Nephron (organoid): ENCODE results near the gene AANAT.
"Not testable (repeated sequence)": the region's sequence is repeated elsewhere in the genome, so short reads cannot be mapped to it uniquely, and the experiment has no call there.

Experiments used
- H3K27ac Mint-ChIP-seq, 3 experiments: 2 replicates each; pipeline ENCODE4 v1.8.0; 2020; ENCODE audit warnings: mixed read lengths in 3 of 3, mild to moderate bottlenecking in 2 of 3, moderate library complexity in 1 of 3
- H3K27me3 Mint-ChIP-seq: 2 replicates; pipeline ENCODE4 v1.8.0; 2021; ENCODE audit warnings: low read depth, mild to moderate bottlenecking, moderate library complexity, mixed read lengths
- H3K36me3 Mint-ChIP-seq: 2 replicates; pipeline ENCODE4 v1.8.0; 2020; ENCODE audit warnings: low read depth, mixed read lengths
- H3K4me1 Mint-ChIP-seq: 2 replicates; pipeline ENCODE4 v1.8.0; 2020; ENCODE audit warnings: mixed read lengths
- H3K4me3 Mint-ChIP-seq, 3 experiments: 2 replicates each; pipeline ENCODE4 v1.8.0; 2020; ENCODE audit warnings: mild to moderate bottlenecking in 3 of 3, mixed read lengths in 3 of 3, moderate library complexity in 2 of 3
- H3K9me3 Mint-ChIP-seq: 2 replicates; pipeline ENCODE4 v1.8.0; 2020; ENCODE audit warnings: mixed read lengths
- CTCF ChIP-seq, 3 experiments: fragments of 200-600 bp; sonication (generic); IDR thresholded peaks; one replicate each; pipeline ENCODE4 v1.5.0; 2021; ENCODE audit warnings: antibody characterized with exemption in 3 of 3; ENCODE audit not compliant: unreplicated experiment in 3 of 3

Gene AANAT

GRCh38 chr17:76504117-76504516 lies 36.7 kb downstream of the AANAT start:
- peak overlapping the region in 2 of 3 experiments; percentile 47 to 69 for H3K4me3 Mint-ChIP-seq
- peak overlapping the region in 1 of 3 experiments; percentile 32 for H3K27ac Mint-ChIP-seq
- no peaks in the 10 kb centered on the region for H3K9me3 Mint-ChIP-seq
- peak in 1 of 3 experiments; percentile 10 for TF ChIP-seq CTCF (IDR thresholded peaks at IDR 0.05; ENCODE audit: unreplicated experiment in 3 of 3)
- H3K4me1 Mint-ChIP-seq, result peaks cover 19% of the 10 kb centered on the region
- no peaks in the 10 kb centered on the region for H3K36me3 Mint-ChIP-seq
- peaks cover 35% of the 10 kb centered on the region for H3K27me3 Mint-ChIP-seq

GRCh38 chr17:76506408-76507345 lies 39.3 kb downstream of the AANAT start:
- Mint-ChIP-seq H3K9me3 (no peaks in the 10 kb centered on the region), H3K27me3 (peaks cover 32% of the 10 kb centered on the region), H3K4me1 (peaks cover 22% of the 10 kb centered on the region), H3K4me3 (no peak overlapping the region), H3K27ac (no peak overlapping the region), H3K36me3 (no peaks in the 10 kb centered on the region)
- peak; percentile 88 to 95 (median 94) for TF ChIP-seq CTCF (IDR thresholded peaks at IDR 0.05; ENCODE audit: unreplicated experiment in 3 of 3)

- H3K36me3 Mint-ChIP-seq, H3K9me3 Mint-ChIP-seq: not testable (repeated sequence)
- peaks cover 18% of the 10 kb centered on the region for H3K27me3 Mint-ChIP-seq
- peak overlapping the region in 2 of 3 experiments; percentile 19 to 52 for H3K27ac Mint-ChIP-seq
- peaks cover 26% of the 10 kb centered on the region for H3K4me1 Mint-ChIP-seq
- H3K4me3 Mint-ChIP-seq, result peak overlapping the region in 2 of 3 experiments; percentile 0
These were observed 41.2 kb downstream of the AANAT start for GRCh38 chr17:76508472-76509063.

GRCh38 chr17:76510831-76511244 lies 43.4 kb downstream of the AANAT start:
- no peak for TF ChIP-seq CTCF (IDR thresholded peaks at IDR 0.05; ENCODE audit: unreplicated experiment in 3 of 3)
- Mint-ChIP-seq H3K36me3 (no peaks in the 10 kb centered on the region), H3K27me3 (peaks cover 14% of the 10 kb centered on the region), H3K4me3 (no peak overlapping the region), H3K27ac (peak overlapping the region in 2 of 3 experiments; percentile 16 to 21), H3K4me1 (peaks cover 40% of the 10 kb centered on the region), H3K9me3 (no peaks in the 10 kb centered on the region)

GRCh38 chr17:76511668-76512365 lies 44.4 kb downstream of the AANAT start:
- peaks cover 14% of the 10 kb centered on the region for H3K27me3 Mint-ChIP-seq
- H3K4me3 Mint-ChIP-seq, result no peak overlapping the region
- no peaks in the 10 kb centered on the region for H3K36me3 Mint-ChIP-seq
- no peaks in the 10 kb centered on the region for H3K9me3 Mint-ChIP-seq
- H3K4me1 Mint-ChIP-seq, result peaks cover 40% of the 10 kb centered on the region
- no peak for TF ChIP-seq CTCF (IDR thresholded peaks at IDR 0.05; ENCODE audit: unreplicated experiment in 3 of 3)
- H3K27ac Mint-ChIP-seq, result no peak overlapping the region
